HL-60 (cell line): ENCODE measurements around the gene EXOC7.

ENCODE experiments used
- DNase-seq, 2 experiments: peaks; one replicate each; pipeline ENCODE4 v3.0.0-alpha.2; 2010 to 2020; ENCODE audit warnings: low read depth in 1 of 2, low spot score in 1 of 2
- H3K27ac ChIP-seq: fragments of 250-450 bp; sonication (Bioruptor Pico); replicated peaks from 2 replicates; pipeline ENCODE4 v1.5.1; 2020; ENCODE audit warnings: mild to moderate bottlenecking, moderate library complexity
- H3K27me3 ChIP-seq: fragments of 250-450 bp; sonication (Bioruptor Pico); 2 replicates; pipeline ENCODE4 v1.5.1; 2021; ENCODE audit warnings: mild to moderate bottlenecking, moderate library complexity; ENCODE audit not compliant: insufficient read depth, poor library complexity, severe bottlenecking
- H3K4me3 ChIP-seq: replicated peaks from 2 replicates; pipeline ENCODE4 v1.5.1; 2011; ENCODE audit warnings: mild to moderate bottlenecking, control low read depth, low read length; ENCODE audit not compliant: insufficient read depth
- CTCF ChIP-seq: IDR thresholded peaks from one replicate; pipeline ENCODE4 v1.5.1; 2011; ENCODE audit warnings: low read length, control low read depth, inconsistent platforms; ENCODE audit not compliant: insufficient read depth
- GABPA ChIP-seq: IDR thresholded peaks from 2 replicates; pipeline ENCODE4 v1.6.1; 2012; ENCODE audit warnings: low read depth
- POLR2AphosphoS5 ChIP-seq: IDR thresholded peaks from 2 replicates; pipeline ENCODE4 v1.6.1; 2012; ENCODE audit warnings: low read depth
- REST ChIP-seq: IDR thresholded peaks from 2 replicates; pipeline ENCODE4 v1.6.1; 2012; ENCODE audit warnings: low read depth; ENCODE audit not compliant: insufficient replicate concordance
- SPI1 ChIP-seq: IDR thresholded peaks from 2 replicates; pipeline ENCODE4 v1.6.1; 2012; ENCODE audit warnings: low read depth, mild to moderate bottlenecking, borderline replicate concordance

Gene EXOC7

DNA sequence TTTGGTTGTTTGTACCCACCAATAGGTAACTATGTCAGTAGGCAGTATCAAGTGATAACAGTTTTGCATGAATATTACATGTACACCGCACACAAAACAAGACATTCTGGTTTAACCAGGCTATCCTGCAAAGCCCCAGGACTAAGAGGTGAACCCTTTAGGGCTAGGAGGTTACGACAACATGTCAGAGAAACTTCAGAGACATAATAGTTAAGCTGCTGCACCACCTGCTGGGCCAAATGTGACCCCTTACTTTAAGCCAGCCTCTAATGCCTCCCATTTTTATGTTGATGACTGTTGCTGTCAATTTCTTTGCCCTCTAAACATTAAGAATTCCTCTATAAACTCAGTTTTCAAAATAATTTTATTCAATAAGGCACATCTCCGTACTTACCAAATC is 46.7 kb downstream of the EXOC7 start:
- TF ChIP-seq GABPA, result no peak
- no peak for TF ChIP-seq REST
- no peaks in the 10 kb centered on the region for H3K27me3 ChIP-seq
- H3K4me3 ChIP-seq, result no peak overlapping the region
- H3K27ac ChIP-seq, result no peak overlapping the region
- DNase-seq, result no peak

DNA sequence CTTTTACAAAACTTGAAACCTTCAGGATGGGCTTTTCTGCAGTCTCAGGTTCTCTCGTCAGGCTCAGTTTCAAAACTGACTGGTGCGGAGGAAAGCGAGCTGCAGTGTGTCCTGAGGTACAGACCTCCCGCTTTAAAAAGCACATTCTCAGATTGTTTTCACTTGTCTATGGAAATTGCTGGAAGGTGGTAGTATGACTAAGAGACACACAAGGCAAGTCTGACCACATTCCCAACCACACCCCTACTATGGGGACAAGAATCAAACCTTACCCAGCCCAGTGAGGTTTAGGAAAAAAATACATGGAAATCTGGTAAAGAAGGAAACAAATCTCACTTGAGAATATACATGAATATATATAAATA is 49.5 kb downstream of the EXOC7 start:
- Histone ChIP-seq H3K27me3 (no peaks in the 10 kb centered on the region), H3K27ac (no peak overlapping the region), H3K4me3 (no peak overlapping the region)
- DNase-seq, result no peak
- no peak for TF ChIP-seq REST
- TF ChIP-seq POLR2AphosphoS5, result no peak
- no peak for TF ChIP-seq GABPA
- no peak for TF ChIP-seq CTCF
- no peak for TF ChIP-seq SPI1

DNA sequence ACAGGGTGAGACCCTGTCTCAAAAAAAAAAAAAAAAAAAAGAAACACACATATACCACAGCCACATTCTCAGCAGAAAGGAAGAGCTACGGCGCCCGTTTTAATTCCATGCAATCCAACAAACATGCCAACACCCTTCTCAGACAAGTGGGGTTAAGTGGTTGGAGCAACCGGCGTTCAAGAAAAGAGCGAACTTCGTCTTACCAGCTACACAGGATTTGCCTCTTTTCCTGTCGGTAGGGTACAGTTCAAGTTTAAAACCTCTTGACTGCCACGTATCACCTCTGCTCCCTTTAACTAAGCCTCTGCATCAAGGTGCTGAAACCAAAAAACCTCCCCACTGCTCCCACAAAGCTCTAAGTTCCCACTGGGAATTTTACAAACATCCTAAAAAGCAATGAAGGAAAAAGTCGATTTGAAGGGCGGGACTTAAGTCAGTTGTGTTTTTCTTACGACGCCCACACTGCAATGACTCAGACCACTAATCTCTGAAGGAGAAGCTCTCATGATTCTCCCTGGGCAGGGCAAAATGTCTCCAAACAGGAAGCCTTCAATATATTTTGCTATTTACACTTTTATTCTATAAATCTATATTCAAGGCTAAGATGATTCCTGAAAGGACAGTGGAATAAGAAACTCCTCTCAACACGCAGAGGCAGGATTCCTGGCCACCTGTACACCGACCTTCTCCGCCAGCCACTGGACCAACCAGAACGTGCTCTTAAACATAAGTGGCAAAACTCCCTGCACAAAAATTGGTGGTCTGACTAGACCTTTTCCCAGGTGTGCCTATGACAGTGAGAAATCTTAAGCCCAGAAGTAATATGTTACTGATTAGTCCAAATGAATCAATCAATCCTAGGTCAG is 50.1 kb downstream of the EXOC7 start:
- Histone ChIP-seq H3K27ac (no peak overlapping the region), H3K4me3 (no peak overlapping the region), H3K27me3 (no peaks in the 10 kb centered on the region)
- TF ChIP-seq POLR2AphosphoS5, result no peak
- no peak for TF ChIP-seq REST
- TF ChIP-seq SPI1, result no peak
- no peak for TF ChIP-seq GABPA
- no peak for TF ChIP-seq CTCF
- no peak for DNase-seq
